Stimulated activated CD4-positive, alpha-beta T cell treated with anti-CD3 and anti-CD28 coated beads, TNF-alpha, amount 100 ng/mL, for 48 hours (primary cell): ENCODE results near the gene GRK5.

Experiments
- DNase-seq, 3 donors: peaks; one replicate each; pipeline ENCODE4 v3.0.0-alpha.2; 2020; ENCODE audit warnings: low read depth in 3 of 3

The GRK5 gene

DNA sequence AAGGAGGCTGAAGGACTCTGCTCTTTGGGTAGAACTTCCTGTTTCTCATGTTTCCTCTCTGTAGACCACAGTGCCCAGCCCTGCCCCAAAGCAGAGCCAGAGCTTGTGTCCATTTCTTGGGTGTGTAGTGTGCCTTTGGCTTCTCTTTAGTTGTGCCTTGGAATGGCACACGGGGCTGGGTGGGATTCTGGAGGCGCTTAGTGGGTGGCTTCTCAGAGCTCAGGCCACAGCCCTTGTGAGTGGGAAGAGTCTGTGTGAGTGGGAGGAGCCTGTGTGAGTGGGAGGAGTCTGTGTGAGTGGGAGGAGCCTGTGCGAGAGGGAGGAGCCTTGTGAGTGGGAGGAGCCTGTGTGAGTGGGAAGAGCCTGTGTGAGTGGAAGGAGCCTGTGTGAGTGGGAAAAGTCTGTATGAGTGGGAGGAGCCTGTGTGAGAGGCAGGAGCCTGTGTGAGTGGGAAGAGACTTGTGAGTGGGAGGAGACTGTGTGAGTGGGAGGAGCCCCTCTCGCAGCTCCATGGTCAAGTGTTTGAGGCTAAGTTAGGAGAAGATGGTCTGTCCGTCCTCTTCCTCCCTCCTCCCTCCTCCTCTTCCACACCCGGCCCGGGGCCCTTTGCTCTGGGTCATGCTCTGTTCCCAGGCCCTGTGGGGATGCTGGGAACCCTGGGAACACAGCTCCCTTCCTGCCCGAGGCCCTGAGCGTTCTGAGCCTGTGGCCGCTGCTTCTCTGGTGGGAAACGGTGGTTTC is 153.0 kb downstream of the GRK5 start:
- DNase-seq, result no peak

DNA sequence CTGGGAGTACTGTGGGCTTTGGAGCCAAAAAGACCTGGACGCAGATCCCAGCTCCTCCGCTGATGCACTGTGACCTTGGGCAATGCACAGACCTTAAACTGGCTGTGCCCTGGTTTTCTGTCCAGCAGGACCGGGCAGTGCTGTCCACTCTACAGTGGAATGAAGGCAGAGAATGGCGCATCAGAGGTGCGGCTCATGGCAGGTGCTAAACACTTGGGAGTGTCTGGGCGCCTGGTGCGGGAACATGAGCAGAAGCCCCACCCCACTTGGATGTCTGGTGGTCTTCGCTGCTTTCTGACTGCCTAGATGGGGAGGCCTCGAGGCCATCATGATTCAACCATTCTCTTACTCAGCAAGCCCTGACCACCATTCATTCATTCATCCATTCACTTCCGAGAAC is 153.7 kb downstream of the GRK5 start:
- DNase-seq, result no peak

DNA sequence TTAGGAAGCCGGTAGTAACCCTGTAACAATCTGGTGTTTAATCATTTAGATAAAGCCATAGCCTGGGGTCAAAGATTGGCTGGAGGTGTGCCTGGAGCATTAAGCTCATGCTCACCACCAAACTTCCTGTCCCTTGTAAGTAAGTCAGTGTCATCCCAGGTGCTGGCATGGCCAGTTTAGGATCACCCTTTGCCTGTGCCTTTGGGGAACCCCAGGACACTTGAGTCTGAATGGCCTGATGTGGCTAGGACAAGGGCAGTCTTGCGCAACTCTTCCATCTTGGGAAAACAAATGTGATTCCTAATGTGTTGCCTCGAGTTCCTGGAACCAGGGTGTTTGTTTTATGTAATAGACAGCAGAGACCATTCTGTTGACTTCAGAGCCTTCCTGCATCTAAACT is 154.8 kb downstream of the GRK5 start:
- no peak for DNase-seq

DNA sequence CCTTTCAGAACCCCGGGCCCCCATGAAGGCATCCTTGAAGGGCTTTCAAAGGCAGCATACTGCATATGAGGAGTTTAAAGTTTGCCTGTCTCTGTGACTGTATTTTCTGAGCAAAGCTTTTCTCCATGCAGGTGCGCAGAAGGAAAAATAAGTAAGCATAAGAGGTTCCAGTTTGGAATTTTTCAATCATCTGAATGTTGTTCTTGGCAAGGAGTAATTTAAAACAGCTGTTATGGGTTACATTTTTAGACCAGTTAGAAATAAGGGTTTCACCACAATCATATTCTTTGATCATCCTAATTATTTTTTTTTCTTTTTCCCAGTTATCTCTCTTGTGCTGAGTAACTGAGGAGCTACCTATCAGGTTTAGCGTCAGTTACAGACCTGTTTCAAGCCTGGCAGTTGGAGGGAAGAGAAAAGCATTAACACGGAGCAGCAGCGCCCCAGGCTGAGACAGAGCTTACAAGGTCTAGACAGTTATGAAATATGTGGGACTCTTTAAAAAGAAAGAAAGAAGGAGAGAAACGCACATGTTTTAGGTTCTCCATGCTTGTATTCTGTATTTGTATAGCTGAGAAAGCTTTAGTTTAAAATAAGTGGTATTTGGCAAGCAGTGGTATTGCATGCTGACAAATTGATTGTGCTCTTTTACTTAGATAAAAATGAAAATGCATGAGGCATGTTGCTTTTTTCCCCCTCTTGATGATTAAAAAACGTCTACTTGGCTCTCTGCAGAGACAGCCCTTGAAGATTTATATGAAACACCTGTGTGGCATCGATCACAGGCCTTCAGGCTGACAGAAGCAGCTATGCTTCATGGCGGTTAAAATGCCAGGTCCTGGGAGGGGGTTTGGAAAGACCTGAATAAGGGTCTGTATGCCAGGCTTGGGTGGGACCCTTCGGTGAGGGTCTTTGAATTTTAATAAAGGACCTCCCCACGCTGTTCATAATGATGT is 157.6 kb downstream of the GRK5 start:
- DNase-seq, result no peak

DNA sequence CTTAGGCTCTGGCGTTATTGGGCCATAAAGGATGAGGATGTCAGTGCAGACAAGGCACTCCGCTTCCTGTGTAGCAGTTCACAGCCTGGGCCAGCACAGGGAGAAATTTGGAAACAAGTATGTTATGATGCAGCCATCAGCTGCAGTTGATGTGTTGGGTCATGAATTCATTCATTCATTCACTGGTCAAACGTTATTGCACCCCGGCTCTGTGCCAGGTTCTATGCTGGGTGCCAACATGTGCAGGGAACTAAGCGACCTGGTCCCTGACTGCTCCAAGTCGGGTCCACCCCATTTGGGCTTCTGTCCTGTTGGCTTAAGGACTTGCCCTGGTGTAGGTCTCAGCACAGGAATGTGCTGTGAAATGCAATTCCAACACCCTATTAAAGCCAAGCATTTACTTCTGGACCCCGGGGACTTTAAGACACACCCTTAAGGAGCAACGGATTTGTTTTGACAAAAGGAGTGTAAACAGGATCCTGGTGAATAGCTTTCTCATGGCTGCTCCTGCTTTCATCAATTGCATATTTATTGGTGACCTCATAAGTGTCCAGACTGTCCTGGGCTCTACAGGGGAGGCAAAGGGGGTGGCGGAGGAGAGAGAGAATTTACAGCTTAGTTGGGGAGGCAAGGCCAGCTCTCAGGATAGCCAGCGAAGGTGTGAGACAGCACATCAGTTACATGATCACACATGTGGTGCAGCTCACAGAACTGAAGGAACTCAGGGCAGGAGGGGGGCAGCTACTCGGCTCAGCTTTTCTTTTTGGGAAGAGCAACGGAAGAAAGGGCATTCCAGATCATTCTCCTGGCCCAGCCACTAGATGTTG is 158.6 kb downstream of the GRK5 start:
- DNase-seq, result no peak

DNA sequence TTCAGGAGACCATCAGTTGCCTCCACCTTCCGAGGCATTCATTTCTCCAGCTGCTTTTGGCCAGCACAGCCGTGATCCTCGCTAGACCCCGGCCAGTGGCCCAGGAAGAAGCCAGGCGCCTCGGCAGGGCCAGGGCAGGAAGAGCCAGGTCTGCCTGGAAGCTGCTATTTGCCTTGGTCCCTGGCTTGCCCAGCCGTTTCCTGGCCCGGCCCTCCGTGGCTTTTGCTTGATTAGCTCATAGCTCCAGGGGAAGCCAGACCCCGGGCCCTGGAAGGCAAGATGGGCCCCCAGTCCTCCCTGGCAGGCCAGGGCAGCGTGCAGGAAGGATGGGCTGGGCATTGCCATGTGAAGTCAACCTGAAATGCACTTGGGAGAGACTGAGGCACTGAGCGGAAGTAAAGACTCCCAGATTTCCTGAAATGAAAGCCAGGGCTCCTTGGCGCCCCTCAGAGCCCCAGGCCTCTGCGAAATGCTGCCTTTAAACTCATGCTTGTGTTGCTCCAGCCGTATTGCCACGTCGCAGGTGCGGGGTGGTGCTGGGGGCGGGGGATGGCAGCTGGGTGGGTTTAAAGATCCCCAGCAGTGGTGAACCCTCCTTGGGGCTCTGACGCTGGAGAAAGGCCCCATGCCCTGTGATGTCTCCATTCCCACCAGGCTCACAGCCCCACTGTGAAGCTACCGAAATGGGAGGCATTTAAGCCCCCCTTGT is 160.6 kb downstream of the GRK5 start:
- no peak for DNase-seq

DNA sequence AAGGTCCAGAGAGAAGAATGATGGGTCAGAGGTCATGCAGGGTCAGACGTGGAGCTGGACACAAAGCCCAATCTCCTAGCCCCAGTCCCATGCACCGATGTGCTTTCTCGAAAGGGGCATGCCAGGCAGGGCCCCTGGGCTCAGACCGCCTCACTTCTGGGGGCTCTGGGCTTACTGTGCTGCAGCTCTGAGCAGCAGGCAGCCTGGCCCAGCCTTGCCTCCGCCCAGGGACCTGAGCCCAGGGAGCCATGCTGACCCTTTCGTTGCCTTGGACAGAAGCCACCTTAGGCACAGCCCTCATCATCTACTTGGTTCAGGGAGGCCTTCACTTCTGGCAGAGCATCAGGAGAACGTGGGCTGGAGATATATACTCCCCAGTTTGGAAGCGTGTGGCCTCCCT is 161.2 kb downstream of the GRK5 start:
- DNase-seq, result no peak

DNA sequence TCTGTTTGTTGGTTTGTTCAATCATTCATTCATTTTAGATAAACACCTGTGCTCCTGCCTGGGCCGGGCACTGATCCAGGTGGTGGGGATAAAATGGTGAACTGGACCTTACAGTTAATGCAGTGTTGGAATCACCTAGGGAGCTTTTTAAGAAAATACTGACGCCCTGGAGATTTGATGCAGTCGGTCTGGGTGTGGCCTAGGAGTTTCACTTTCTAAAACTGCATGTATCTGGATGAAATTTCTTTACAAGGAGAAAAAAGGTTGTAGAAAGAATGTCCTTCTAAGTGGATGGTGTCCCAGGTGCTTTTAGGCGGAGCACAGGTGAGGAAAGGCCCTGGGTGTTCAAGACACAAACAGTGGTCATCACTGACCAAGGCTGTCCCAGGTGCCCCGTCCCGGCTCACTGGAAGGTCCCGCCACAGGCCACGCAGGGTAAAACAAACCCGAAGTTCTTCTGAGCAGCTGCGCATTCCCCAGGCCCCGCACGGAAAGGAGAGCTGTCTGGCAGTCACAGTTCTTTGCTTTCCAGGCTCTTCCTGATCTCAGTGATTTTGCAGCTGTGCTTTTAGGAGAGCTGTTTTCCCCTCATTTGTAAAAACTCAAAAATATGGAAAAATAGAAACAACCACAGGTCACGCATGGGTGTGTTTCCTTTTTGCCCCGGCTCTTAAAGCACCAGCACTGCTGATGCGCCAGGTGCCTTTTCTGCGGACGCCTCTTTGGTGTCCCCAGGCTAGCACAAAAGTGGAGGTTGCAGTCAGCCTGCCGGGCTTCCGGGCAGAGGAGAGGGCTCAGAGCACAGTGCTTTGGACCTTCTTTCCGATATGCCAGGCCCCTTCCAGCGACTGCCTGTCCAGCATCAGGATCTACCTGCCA is 161.9 kb downstream of the GRK5 start:
- DNase-seq, result no peak

DNA sequence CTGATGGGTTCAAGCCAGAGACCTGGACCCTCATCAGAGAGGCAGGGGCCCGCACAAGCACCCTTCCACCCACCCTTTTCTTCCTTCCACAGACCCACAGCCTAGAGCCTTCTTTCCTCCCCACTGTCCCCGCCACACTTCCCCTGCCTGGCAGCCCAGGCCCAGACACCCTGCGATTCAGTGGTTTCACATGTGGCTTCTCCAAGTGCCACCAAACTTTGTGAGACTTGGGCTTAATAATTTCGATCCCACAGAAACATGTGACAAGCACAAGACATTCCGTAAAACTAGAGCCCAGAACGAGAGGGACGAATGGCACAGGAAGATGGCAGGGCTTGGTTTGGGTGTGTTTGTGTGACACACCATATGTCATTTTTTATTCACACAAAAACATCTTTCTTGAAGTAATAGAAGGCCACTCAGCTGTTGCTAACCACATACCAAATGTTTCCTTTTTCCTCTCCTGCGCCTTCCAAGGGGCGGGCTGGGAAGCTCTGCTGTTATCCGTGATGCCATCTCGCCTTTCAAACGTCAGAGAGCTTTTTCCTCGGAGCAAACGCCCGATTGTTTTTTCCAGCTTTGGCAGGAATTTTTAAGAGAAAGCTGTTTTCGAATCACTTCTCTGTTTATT is 162.9 kb downstream of the GRK5 start:
- DNase-seq, result no peak

DNA sequence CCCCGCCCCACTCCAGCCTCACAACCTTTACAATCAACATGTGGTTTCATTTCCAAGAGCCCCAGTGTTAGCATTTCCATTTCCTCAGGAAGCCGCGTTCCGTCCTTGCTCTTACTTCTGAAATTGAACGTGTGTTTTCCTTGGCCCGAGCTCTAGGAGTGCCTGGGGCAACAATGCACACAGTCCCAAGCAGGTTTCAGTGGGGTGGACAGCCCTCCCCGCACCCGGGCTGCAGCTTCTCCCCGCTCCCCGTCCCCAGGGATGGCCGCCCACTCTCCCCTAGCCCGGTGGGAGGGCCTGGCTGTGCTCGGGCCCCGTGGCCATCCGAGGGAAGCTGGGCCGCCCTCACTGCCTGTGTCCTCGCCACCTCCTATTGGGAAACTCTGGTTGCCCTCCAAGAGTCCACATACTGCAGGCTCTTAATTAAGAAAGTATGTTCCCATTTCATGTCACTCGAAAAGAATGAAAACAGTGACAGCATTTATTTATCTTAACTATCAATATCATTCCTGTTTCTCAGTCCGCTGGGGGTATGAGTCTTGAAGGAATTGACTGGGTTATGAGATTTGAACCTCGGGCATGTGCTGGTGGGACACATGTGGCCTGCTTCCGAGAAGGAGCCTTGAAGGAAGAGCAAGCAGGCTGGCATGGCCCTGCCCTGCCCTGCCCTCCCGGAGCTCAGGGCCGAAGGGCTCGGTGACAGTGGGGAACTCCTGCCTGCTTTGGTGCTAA is 163.8 kb downstream of the GRK5 start:
- DNase-seq, result no peak

DNA sequence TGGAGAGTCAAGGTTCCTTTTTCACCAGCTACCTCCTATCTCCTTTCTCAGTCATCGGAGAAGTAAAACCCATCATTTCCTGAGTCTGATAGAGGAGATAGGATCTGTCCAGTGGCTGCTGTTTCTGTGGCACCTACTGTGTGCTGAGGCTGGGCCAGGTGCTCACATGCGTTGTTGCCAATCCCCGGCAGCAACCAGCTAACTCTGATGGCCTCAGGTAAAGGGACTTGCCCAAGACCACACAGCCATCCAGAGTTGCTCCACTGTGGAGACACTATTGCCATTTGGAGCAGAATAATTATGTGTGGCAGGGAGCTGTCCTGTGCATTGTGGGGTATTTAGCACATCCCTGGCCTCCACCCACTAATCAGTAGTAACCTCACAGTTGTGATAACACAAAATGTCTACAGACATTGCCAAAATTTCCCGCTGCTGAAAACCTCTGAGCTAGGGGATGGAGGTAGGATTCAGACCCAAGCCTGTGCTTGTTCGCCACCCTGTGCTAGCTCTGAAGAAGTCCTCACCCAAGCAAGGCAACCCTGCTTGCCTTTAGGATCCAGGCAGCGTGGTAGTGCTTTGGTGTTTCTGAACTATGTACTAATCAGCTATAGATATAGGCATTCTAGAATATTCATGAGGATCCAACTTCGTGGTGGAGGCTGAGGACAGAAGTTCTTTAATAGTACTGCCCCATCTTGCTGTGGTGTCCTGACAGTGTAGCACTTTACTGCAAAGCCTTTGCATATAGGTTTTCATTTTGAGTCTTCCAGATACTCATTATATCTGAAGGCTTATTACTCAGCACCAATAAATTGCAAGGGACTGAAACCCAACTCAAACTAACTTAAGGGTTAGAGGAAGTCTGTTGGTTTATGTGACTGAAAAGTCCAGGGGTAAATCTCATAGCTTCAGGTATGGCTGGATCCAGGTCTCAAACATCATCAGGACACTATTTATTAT is 164.6 kb downstream of the GRK5 start:
- DNase-seq, result no peak

DNA sequence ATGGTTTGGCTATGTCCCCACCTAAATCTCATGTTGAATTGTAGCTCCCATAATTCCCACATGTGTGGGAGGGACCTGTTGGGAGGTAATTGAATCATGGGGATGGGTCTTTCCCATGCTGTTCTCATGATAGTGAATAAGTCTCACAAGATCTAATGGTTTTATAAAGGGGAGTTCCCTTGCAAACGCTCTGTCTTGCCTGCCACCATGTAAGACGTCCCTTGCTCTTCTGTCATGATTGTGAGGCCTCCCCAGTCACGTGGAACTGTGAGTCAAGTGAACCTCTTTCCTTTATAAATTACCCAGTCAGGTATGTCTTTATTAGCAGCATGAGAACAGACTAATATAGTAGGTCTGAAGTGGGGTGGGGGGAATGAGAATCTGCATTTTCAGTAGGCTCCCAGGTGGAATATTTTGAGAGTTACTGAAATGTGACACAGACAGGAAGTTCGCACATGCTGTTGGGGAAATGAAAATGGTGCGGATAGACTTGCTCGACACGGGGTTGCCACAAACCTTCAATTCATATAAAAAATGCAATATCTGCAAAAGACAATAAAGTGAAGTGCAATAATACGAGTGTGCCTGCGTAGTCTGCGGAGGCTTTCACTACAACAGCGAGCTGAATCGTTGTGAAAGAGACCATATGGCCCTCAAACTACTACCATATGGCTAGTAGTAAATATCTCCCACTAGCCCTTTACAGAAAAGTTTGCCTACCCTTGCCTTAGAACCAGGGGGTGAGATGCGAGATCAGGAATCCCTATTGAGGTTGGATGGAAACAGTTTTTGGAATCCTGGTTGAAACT is 166.1 kb downstream of the GRK5 start:
- DNase-seq, result no peak

DNA sequence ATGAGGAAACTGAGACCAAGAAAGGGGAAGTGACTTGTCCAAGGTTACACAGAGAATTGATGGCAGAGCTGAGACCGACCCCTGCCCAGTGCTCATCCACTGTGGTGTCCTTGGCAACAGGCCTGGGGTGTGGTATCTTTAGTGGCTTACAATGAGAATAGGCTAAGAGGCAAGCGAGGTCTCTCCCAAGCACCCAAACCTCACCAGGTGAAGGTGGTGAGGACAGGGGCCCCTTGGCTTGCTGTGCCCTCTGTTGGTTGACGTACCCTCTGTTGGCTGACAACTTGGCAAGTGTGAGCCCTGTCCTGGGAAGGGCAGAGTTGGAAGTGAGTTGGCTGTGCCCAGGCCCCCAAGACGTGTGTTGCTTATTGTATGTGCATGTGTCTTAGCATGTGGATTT is 166.9 kb downstream of the GRK5 start:
- no peak for DNase-seq

DNA sequence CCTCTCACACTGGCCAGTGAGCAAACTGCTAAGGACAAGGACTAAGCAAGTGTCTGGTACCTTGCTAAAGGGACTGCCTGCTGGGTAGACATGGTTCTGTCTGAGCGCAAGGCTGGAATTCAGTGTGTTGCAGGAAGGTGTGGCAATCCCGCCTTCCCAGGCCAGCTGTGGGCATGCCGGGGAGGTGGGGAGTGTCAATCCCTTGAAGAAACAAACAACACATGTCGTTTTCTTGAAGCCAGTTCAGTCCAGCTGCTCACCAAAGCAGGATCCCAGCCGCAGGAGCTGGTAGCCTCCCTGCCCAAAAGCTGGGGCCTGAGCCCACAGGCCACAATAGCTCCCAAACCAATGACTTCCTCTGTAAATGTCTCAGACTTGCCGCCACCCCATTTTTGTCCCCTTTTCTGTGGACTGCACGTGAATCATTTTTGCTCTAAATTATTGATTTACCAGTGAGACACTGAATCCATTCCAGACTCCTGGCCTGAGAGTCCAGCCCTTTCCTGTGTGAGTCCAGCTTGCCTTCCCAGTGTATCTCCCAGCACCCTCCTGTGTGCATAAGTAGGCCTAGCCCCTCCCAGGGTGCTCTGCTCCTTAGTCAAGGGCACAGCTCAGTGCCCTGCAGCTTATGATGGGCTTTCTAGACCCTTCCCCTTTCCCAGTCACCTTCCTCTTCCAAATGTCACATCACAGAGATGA is 168.4 kb downstream of the GRK5 start:
- no peak for DNase-seq

DNA sequence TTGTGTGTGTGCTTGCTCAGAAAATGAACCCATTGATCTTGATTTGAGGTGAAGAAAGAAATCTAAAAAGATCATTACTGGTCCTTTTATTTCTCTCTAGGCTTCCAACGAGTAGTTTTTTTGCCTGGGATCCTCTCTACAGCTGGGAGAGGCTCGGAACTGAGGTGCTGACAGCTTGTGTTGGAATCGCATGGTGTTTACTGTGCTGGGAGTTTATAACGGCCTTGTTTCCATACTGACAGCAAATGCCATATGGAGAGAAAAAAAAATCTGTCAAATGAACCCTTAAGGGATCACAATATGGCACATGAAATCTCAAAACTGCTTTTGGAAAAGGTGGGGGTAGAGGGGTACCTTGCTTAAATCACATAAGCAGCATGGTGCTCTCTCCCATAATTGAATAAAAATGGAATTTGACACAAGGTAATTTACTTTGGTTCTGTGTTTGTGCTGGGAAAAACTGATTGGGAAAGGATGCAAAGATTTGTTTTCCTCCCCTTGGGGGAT is 170.1 kb downstream of the GRK5 start:
- no peak for DNase-seq

DNA sequence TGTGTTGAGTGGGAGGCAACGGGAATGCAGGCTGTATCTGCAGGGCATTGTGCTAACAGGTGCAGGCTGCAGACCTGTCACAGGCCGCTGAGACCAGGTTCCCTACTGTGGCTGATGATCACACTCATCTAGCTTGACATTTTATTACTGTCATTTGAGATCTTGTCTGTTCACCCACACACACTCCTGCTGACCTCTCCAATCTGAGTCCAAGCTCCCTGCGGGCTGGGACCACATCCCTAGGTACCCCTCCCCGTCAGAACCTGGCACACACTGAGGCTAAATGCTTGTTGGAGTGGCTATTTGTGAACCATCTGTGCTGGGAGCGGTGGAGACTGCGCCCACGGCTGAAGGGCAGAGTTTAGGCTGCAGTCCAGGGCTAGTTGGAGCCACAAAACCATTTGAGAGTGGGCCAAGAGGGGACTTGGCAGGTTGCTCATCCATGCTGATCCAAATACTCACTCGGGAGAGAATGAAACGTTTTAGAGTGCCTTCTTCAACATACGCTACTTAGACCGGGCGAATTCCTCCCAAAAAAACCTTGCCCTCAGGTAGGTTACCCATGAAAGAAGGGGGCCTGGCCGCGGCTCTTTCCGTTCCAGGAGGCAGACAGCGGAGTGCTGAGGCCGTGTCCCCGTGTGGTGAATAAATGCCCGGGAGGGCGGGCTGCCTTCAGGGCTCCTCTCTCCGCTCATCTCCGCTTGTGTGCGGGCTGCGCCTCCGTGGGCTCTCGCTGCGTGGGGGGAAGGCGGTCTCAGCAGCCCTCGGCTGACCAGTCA is 170.8 kb downstream of the GRK5 start:
- DNase-seq, result no peak
